ENCODE results near the gene ABCD4.

GRCh38 chr14:74255281-74255680 lies 47.5 kb downstream of the ABCD4 start:
- TF ChIP-seq POLR2A (IDR thresholded peaks at IDR 0.05) (no peak), CTCF (IDR thresholded peaks at IDR 0.05) (no peak)

Measured in body of pancreas (tissue), 4 donors.